Activated T-helper 2 cell treated with anti-CD3 and anti-CD28 coated beads, Interferon-gamma antibody, Interleukin-2, Interleukin-4, amounts not matched to agents 10 μg/mL and 5 μg/mL and 100 μg/mL, durations not matched to agents 14 hours and 24 hours and 36 hours (primary cell): Measurements from ENCODE around the gene CTIF. TPM values are rescaled to one million over a fixed set of nuclear protein-coding genes. Genes with fewer than 3 reads are reported as not detected.
"Not testable (repeated sequence)": the region's sequence is repeated elsewhere in the genome, so short reads cannot be mapped to it uniquely, and the experiment has no call there.

Experiments
- DNase-seq: peaks from one replicate; pipeline ENCODE4 v3.0.0; 2021; ENCODE audit warnings: low spot score
- H3K27ac Mint-ChIP-seq: one replicate; pipeline ENCODE4 v1.8.0; 2021; ENCODE audit warnings: mixed read lengths
- H3K27me3 Mint-ChIP-seq: one replicate; pipeline ENCODE4 v1.8.0; 2021; ENCODE audit warnings: low read depth, mixed read lengths
- H3K36me3 Mint-ChIP-seq: one replicate; pipeline ENCODE4 v1.8.0; 2021; ENCODE audit warnings: low read depth, mixed read lengths
- H3K4me1 Mint-ChIP-seq: one replicate; pipeline ENCODE4 v1.8.0; 2021; ENCODE audit warnings: low read depth, mixed read lengths
- H3K4me3 Mint-ChIP-seq: one replicate; pipeline ENCODE4 v1.8.0; 2021; ENCODE audit warnings: low read depth, mild to moderate bottlenecking, moderate library complexity, mixed read lengths
- H3K9me3 Mint-ChIP-seq: one replicate; pipeline ENCODE4 v1.8.0; 2021; ENCODE audit warnings: mixed read lengths
- intact Hi-C: fragments of 100-400 bp; cut with micrococcal nuclease; formaldehyde crosslinking; loops from one replicate; pipeline ENCODE4 v1.15.1; 2023
- total RNA-seq: library from RNA; stranded (reverse); gene quantifications from 2 replicates; pipeline ENCODE4 v1.2.3, GENCODE V29; 2022

The CTIF gene
- total RNA-seq, 1 donor from 2014 or later: 7.0 TPM

- H3K27ac Mint-ChIP-seq: no peak overlapping the region
- no peak for DNase-seq
- H3K9me3 Mint-ChIP-seq: no peaks in the 10 kb centered on the region
- no peaks in the 10 kb centered on the region for H3K36me3 Mint-ChIP-seq
- intact Hi-C loops: no loop called here
- peaks cover 2% of the 10 kb centered on the region for H3K27me3 Mint-ChIP-seq
- peaks cover 6% of the 10 kb centered on the region for H3K4me1 Mint-ChIP-seq
- no peak overlapping the region for H3K4me3 Mint-ChIP-seq
Measured at GRCh38 chr18:48707636-48708296, 168.9 kb downstream of the CTIF start.

- intact Hi-C loops: no loop called here
- no peak for DNase-seq
- no peaks in the 10 kb centered on the region for H3K9me3 Mint-ChIP-seq
- no peak overlapping the region for H3K4me3 Mint-ChIP-seq
- no peaks in the 10 kb centered on the region for H3K36me3 Mint-ChIP-seq
- H3K27ac Mint-ChIP-seq: no peak overlapping the region
- no peaks in the 10 kb centered on the region for H3K4me1 Mint-ChIP-seq
- H3K27me3 Mint-ChIP-seq: peaks cover 2% of the 10 kb centered on the region
Measured at GRCh38 chr18:48708807-48709206, 170.0 kb downstream of the CTIF start.

GRCh38 chr18:48709371-48710062, 170.7 kb downstream of the CTIF start:
- intact Hi-C loops: no loop called here
- H3K36me3 Mint-ChIP-seq: no peaks in the 10 kb centered on the region
- no peak for DNase-seq
- peaks cover 2% of the 10 kb centered on the region for H3K27me3 Mint-ChIP-seq
- H3K27ac Mint-ChIP-seq: no peak overlapping the region
- H3K9me3 Mint-ChIP-seq: no peaks in the 10 kb centered on the region
- H3K4me1 Mint-ChIP-seq: no peaks in the 10 kb centered on the region
- no peak overlapping the region for H3K4me3 Mint-ChIP-seq

GRCh38 chr18:48711651-48712486, 173.0 kb downstream of the CTIF start:
- no peaks in the 10 kb centered on the region for H3K4me1 Mint-ChIP-seq
- H3K36me3 Mint-ChIP-seq: no peaks in the 10 kb centered on the region
- no peak for DNase-seq
- no peak overlapping the region for H3K4me3 Mint-ChIP-seq
- H3K27me3 Mint-ChIP-seq: peaks cover 2% of the 10 kb centered on the region
- intact Hi-C loops: no loop called here
- H3K27ac Mint-ChIP-seq: no peak overlapping the region
- no peaks in the 10 kb centered on the region for H3K9me3 Mint-ChIP-seq

GRCh38 chr18:48713309-48713708, 174.5 kb downstream of the CTIF start:
- H3K36me3 Mint-ChIP-seq: no peaks in the 10 kb centered on the region
- H3K4me3 Mint-ChIP-seq: no peak overlapping the region
- no peak overlapping the region for H3K27ac Mint-ChIP-seq
- H3K27me3 Mint-ChIP-seq: peaks cover 2% of the 10 kb centered on the region
- intact Hi-C loops: no loop called here
- no peak for DNase-seq
- no peaks in the 10 kb centered on the region for H3K9me3 Mint-ChIP-seq
- H3K4me1 Mint-ChIP-seq: no peaks in the 10 kb centered on the region

GRCh38 chr18:48714873-48715272, 176.0 kb downstream of the CTIF start:
- no peaks in the 10 kb centered on the region for H3K36me3 Mint-ChIP-seq
- no peaks in the 10 kb centered on the region for H3K9me3 Mint-ChIP-seq
- intact Hi-C loops: no loop called here
- DNase-seq: no peak
- no peak overlapping the region for H3K4me3 Mint-ChIP-seq
- peaks cover 2% of the 10 kb centered on the region for H3K27me3 Mint-ChIP-seq
- H3K27ac Mint-ChIP-seq: no peak overlapping the region
- no peaks in the 10 kb centered on the region for H3K4me1 Mint-ChIP-seq

GRCh38 chr18:48715711-48716361, 177.0 kb downstream of the CTIF start:
- H3K9me3 Mint-ChIP-seq: no peaks in the 10 kb centered on the region
- H3K36me3 Mint-ChIP-seq: no peaks in the 10 kb centered on the region
- intact Hi-C loops: no loop called here
- H3K4me1 Mint-ChIP-seq: no peaks in the 10 kb centered on the region
- DNase-seq: no peak
- peaks cover 2% of the 10 kb centered on the region for H3K27me3 Mint-ChIP-seq
- H3K4me3 Mint-ChIP-seq: no peak overlapping the region
- H3K27ac Mint-ChIP-seq: no peak overlapping the region

GRCh38 chr18:48717227-48717626, 178.4 kb downstream of the CTIF start:
- H3K27ac Mint-ChIP-seq, H3K36me3 Mint-ChIP-seq, intact Hi-C loops, H3K9me3 Mint-ChIP-seq, DNase-seq, H3K27me3 Mint-ChIP-seq, H3K4me1 Mint-ChIP-seq, H3K4me3 Mint-ChIP-seq: not testable (repeated sequence)

GRCh38 chr18:48718251-48718959, 179.6 kb downstream of the CTIF start:
- H3K36me3 Mint-ChIP-seq: no peaks in the 10 kb centered on the region
- DNase-seq: no peak
- no peaks in the 10 kb centered on the region for H3K27me3 Mint-ChIP-seq
- intact Hi-C loops: no loop called here
- H3K4me1 Mint-ChIP-seq: no peaks in the 10 kb centered on the region
- H3K27ac Mint-ChIP-seq: no peak overlapping the region
- no peak overlapping the region for H3K4me3 Mint-ChIP-seq
- H3K9me3 Mint-ChIP-seq: no peaks in the 10 kb centered on the region

GRCh38 chr18:48719388-48719787, 180.6 kb downstream of the CTIF start:
- no peak overlapping the region for H3K4me3 Mint-ChIP-seq
- intact Hi-C loops: no loop called here
- H3K9me3 Mint-ChIP-seq: no peaks in the 10 kb centered on the region
- H3K4me1 Mint-ChIP-seq: no peaks in the 10 kb centered on the region
- no peak overlapping the region for H3K27ac Mint-ChIP-seq
- DNase-seq: no peak
- H3K27me3 Mint-ChIP-seq: no peaks in the 10 kb centered on the region
- H3K36me3 Mint-ChIP-seq: no peaks in the 10 kb centered on the region

- intact Hi-C loops: no loop called here
- H3K36me3 Mint-ChIP-seq: no peaks in the 10 kb centered on the region
- H3K27ac Mint-ChIP-seq: no peak overlapping the region
- no peak for DNase-seq
- no peaks in the 10 kb centered on the region for H3K27me3 Mint-ChIP-seq
- H3K4me1 Mint-ChIP-seq: no peaks in the 10 kb centered on the region
- H3K9me3 Mint-ChIP-seq: no peaks in the 10 kb centered on the region
- H3K4me3 Mint-ChIP-seq: no peak overlapping the region
Measured at GRCh38 chr18:48719974-48720654, 181.3 kb downstream of the CTIF start.

- no peak for DNase-seq
- Mint-ChIP-seq H3K4me3 (no peak overlapping the region), H3K36me3 (no peaks in the 10 kb centered on the region), H3K27ac (no peak overlapping the region), H3K4me1 (peaks cover 2% of the 10 kb centered on the region), H3K27me3 (no peaks in the 10 kb centered on the region), H3K9me3 (no peaks in the 10 kb centered on the region)
- intact Hi-C loops: no loop called here
Measured at GRCh38 chr18:48720655-48721025, 181.8 kb downstream of the CTIF start.
